GM19397 (cell line): ENCODE measurements around the gene HNRNPH3.

Experiments used
- ATAC-seq: cut with Tn5 transposase; IDR thresholded peaks from one replicate; pipeline ENCODE4 v1.9.1; 2021; ENCODE audit warnings: mild to moderate bottlenecking, moderate library complexity; ENCODE audit not compliant: unreplicated experiment

Gene HNRNPH3

GRCh38 chr10:68371604-68372003, 39.7 kb downstream of the HNRNPH3 start:
- no peak for ATAC-seq

GRCh38 chr10:68385740-68386139, 53.9 kb downstream of the HNRNPH3 start:
- no peak for ATAC-seq
